VCaP (cell line): ENCODE measurements around the gene NCKAP5.

ENCODE experiments used
- H3K27ac ChIP-seq: fragments of 450-650 bp; 2 replicates; pipeline ENCODE4 v1.5.1; 2017
- TF ChIP-seq, protein P1 (sequence below): fragments of 450-650 bp; conservative IDR thresholded peaks from 2 replicates; pipeline ENCODE4 v1.5.1; 2017; ENCODE audit warnings: mild to moderate bottlenecking, moderate library complexity

Gene NCKAP5

GRCh38 chr2:133603109-133603508 lies 34.8 kb upstream of the NCKAP5 start:
- H3K27ac ChIP-seq = no peak overlapping the region
- TF ChIP-seq, protein P1, sequence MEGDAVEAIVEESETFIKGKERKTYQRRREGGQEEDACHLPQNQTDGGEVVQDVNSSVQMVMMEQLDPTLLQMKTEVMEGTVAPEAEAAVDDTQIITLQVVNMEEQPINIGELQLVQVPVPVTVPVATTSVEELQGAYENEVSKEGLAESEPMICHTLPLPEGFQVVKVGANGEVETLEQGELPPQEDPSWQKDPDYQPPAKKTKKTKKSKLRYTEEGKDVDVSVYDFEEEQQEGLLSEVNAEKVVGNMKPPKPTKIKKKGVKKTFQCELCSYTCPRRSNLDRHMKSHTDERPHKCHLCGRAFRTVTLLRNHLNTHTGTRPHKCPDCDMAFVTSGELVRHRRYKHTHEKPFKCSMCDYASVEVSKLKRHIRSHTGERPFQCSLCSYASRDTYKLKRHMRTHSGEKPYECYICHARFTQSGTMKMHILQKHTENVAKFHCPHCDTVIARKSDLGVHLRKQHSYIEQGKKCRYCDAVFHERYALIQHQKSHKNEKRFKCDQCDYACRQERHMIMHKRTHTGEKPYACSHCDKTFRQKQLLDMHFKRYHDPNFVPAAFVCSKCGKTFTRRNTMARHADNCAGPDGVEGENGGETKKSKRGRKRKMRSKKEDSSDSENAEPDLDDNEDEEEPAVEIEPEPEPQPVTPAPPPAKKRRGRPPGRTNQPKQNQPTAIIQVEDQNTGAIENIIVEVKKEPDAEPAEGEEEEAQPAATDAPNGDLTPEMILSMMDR = no peak

DNA sequence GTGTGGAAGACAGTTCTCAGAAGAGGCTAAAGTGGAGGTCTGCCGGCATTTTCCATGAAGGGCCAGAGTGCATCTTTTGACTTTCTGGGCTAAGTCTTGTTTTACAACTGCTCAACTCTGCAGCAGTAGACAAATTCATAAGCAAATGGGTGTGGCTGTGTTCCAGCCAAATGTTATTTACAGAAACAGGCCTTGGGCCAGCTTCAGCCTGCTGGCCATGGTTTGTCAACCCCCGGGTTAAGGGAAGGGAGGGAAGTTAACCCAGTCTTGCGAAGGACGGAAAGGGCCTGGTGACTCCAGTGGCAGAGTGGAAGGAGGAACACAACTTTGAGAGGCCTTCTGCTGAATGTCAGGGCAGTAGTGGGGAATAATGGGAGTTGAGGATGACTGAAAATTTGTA lies 34.3 kb upstream of the NCKAP5 start:
- TF ChIP-seq, protein P1 = no peak
- H3K27ac ChIP-seq = no peak overlapping the region

DNA sequence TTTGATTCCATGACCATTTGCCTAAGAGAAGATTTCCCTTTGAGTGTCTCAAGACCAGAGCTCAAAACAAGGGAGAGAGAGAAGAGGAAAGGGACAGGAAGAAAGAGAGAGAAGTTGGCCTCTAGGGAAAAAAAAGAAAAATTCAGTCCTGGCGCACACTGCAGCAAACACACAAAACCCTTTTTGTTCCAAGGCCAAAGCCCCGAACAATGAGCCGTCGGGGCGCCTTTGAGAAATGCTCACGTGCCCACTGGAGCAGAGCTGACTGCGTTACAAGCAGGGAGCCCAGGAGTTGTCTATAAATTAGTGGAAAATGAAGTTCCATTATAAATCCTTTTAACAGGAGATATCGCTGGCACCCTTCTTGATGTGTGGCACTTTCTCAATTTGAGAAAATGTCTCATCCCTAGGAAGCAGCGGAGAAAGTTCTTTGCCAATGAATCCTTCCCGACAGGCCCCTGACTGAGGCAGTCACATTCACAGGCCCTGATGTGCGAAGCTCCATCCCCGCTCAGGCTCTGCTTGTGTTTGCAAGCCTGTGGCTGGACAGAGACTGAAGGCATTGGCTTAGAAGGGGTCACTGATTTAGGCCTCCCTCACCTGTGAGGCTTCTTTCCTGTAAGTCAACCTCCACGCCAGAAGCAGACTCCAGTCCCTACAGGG lies 32.1 kb upstream of the NCKAP5 start:
- TF ChIP-seq, protein P1 = no peak
- no peak overlapping the region for H3K27ac ChIP-seq

DNA sequence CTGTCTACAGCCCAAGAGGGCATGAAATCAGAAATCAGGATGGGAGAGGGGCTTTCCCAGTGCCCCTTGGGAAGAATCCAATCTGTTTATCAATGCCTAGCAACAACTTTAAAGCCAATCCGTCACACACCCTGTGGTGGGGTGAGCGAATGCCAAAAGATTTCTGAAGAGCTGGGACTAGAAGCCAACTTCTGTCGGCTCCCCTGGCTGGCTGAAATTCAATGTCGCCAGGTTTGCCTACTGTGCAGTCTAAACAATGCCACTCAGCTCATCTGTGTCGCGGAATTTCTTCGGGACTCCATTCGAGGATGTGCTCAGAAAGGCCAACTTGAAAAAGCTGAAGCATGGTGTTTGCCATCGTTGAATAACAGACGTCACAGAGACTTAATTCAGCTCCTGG lies 31.5 kb upstream of the NCKAP5 start:
- H3K27ac ChIP-seq = no peak overlapping the region
- TF ChIP-seq, protein P1 = no peak

GRCh38 chr2:133599211-133599803 lies 31.0 kb upstream of the NCKAP5 start:
- H3K27ac ChIP-seq = no peak overlapping the region
- TF ChIP-seq, protein P1 = no peak

- TF ChIP-seq, protein P1 = no peak
- no peak overlapping the region for H3K27ac ChIP-seq
Observed at GRCh38 chr2:133598769-133599168, 30.5 kb upstream of the NCKAP5 start.

- TF ChIP-seq, protein P1 = no peak
- H3K27ac ChIP-seq = no peak overlapping the region
Observed at GRCh38 chr2:133596701-133597393, 28.6 kb upstream of the NCKAP5 start.
